Measurements from ENCODE around the gene ARID3A.
"Not testable (repeated sequence)": the region's sequence is repeated elsewhere in the genome, so short reads cannot be mapped to it uniquely, and the experiment has no call there.

ARID3A gene

GRCh38 chr19:891421-892200, 34.2 kb upstream of the ARID3A start:
- not testable (repeated sequence) for DNase-seq

DNA sequence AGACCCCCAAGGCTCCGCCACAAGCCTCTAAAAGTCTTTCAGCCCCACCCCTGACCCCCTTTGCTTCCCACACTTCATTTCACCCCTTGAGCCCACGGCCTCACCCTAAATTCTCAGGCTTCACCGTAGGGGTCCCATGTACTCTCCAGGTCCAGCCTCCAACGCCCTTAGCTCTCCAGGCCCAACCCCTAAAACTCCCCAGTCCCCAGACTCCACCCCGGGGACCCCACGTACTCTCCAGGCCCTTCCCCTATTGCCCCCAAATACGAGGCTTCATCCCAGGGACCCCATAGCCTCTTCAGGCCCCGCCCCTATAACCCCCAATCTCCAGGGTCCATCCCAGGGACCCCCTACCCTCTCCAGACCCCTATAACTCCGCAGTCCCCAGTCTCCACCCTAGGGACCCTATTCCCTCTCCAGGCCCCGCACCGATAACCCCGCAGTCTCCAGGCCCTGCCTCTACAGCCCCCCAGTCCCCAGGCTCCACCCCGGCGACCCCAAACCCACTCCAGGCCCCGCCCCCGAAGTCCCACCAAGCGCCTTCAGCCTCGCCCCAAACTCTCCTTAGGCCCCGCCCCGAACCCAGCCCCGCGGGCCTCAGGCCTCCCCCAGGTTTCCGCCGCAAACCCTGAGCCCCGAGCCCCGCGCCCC, 33.5 kb upstream of the ARID3A start:
- no peak for DNase-seq

DNA sequence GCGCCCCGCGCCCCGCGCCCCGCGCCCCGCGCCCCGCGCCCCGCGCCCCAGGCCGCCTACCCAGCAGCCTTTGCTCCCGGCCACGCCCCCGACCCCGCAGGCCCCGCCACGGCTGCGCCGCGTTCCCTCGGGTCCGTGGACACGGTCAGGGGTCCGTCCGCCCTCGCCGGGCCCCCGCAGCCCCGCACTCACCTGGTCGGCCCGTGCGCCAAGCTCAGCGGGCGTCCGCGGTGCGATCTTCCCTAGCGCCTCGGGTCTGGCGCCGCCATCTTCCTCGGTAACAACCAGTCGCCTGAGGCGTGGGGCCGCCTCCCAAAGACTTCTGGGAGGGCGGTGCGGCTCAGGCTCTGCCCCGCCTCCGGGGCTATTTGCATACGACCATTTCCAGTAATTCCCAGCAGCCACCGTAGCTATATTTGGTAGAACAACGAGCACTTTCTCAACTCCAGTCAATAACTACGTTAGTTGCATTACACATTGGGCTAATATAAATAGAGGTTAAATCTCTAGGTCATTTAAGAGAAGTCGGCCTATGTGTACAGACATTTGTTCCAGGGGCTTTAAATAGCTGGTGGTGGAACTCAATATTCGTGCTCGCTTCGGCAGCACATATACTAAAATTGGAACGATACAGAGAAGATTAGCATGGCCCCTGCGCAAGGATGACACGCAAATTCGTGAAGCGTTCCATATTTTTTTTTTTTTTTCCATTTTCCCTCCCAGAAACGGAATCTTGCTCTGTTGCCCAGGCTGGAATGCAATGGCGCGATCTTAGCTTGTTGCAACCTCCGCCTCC, 32.7 kb upstream of the ARID3A start, which contains the start of the genes MED16 and RNU6-9:
MED16 (minus strand) TSS at position 294 of the 796 bp plus-strand sequence. CDS start 2,056 bp downstream, outside the sequence.
RNU6-9 (plus strand) TSS at position 591 of the 796 bp plus-strand sequence.
- peak; percentile 87 for DNase-seq

DNA sequence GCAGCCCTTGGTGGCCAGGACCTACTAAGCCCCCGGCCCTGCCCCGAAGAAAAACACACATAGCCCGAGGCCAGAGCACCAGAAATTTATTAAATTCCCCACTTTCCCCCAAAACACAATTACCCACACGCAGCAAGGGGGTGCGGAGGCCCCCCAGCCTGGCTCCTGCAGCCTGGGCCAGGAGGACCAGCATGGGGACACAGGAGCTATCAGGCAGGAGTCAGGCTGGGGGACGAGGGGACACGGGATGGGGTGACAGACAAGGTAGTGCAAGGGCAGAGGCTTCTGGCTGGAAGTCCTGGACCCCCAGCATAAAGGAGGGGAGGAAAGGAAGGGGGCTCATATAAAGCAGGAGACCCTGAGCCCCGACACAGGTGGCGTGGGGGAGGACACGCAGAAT, 29.4 kb upstream of the ARID3A start:
- DNase-seq, result no peak

GRCh38 chr19:896999-897398, 28.8 kb upstream of the ARID3A start:
- DNase-seq, result no peak

GRCh38 chr19:897442-898039, 28.3 kb upstream of the ARID3A start:
- DNase-seq, result no peak

DNA sequence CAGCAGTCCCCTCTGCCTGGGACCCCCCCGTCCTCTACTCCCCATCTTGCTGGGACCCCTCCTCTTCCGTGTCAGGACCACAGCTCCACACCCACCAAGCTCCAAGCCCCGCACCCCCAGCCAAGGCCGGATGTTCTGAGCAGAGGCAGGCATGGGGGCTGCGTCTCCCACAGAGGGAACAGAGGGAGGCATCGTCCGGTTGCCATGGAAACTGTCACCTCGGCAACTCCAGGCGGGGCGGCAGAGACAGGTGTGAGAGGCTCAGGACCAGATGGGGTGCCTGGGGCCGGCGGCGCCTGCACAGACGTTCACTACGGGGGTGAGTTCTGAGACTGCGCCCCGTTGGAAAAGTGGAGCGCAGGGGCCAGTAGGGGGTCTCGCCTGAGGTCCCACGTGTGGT, 27.2 kb upstream of the ARID3A start:
- DNase-seq, result no peak

- DNase-seq, result no peak
Measured at GRCh38 chr19:899336-900042, 26.3 kb upstream of the ARID3A start.

- DNase-seq, result no peak
Measured at GRCh38 chr19:900043-900301, 25.9 kb upstream of the ARID3A start.

- no peak for DNase-seq
Measured at GRCh38 chr19:900302-901111, 25.3 kb upstream of the ARID3A start.

- no peak for DNase-seq
Measured at GRCh38 chr19:901216-902092, 24.4 kb upstream of the ARID3A start.

DNA sequence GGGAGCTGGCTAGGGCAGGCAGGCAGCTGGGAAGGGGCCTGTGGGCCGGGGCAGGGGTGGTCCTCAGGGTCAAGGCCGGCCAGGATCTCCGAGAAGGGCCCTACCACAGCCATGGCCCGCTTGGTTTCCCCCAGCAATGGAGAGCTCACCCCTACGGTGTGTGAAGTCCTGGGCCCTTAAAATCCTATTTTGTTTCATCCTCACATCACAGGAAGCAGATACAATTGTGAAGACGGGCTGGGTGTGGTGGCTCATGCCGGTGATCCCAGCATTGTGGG, 23.8 kb upstream of the ARID3A start:
- DNase-seq, result no peak

GRCh38 chr19:902446-903226, 23.2 kb upstream of the ARID3A start:
- no peak for DNase-seq

GRCh38 chr19:903266-903797, 22.5 kb upstream of the ARID3A start:
- DNase-seq, result no peak

GRCh38 chr19:904545-904944, 21.3 kb upstream of the ARID3A start:
- DNase-seq, result no peak

- DNase-seq, result no peak
Measured at GRCh38 chr19:906480-906879, 19.4 kb upstream of the ARID3A start.

DNA sequence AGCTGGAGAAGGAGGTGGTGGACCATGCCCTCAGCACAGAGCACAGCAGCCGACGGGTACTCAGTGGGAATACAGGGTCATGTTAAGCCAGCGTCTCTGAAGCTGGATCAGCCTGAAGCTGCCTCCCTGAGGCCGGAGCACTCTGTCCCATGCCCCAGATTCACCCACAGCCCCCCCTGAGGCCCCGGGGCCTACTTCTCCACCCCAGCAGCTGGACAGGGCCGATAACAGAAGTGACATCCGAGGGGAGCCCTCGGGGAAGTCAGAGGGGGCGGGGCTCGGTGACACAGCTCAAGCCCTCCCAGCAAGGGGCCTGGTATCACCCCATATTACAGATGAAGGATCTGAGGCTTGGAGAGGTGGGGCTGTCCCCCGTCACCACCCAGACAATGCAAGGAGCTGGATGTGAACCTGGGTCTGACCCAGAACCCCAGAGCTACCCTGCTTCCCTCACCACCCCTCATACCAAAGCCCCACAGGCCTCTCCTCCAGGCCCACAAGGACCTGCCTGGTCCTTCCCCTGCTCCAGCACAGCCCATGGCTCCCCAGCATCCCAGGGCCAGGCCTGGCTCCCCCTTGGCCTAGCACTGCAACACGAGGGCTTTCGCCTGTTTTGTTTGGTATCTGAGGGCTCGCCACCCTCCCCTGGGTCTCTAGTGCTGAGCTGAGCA, 18.5 kb upstream of the ARID3A start:
- no peak for DNase-seq

DNA sequence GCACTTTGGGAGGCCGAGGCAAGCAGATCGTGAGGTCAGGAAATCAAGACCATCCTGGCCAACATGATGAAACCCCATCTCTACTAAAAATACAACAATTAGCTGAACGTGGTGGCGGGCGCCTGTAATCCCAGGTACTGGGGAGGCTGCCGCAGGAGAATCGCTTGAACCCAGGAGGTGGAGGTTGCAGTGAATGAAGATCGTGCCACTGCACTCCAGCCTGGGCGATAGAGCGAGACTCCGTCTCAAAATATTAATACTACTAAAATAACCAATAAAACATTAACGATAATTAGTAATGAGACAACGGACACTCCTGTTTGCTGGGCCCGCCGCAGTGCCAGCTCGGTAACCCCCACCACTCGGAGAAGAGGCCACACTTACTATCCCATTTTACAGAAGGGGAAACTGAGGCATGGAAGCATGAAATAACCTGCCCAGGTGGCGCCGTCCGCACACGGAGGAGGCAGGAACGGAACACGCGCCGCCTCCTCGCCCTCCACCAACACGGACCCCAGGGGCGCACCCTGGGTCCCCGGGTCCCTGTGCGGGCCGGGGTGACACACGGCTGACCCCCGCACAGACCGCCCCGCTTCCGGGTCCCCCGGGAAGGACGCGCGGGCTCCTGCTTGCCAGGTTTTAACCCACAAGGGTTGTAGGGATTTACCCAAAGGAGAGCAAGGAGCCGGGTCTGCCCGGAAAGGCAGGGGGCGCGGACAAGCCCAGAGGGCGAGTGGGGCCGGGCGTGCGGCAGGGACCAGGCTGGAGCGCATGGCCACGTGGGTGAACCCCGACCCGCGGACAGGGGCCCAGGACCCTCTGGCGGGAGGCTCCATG, 14.4 kb upstream of the ARID3A start:
- no peak for DNase-seq

Measured in effector CD4-positive, alpha-beta T cell (primary cell).